Chondrocyte (in vitro differentiated cells): ENCODE data around the gene PRL. TPM values are rescaled to one million over a fixed set of nuclear protein-coding genes. Genes with fewer than 3 reads are reported as not detected.

Experiments
- DNase-seq: peaks from one replicate; pipeline ENCODE4 v3.0.0; 2021; ENCODE audit warnings: mixed read lengths, low spot score
- H3K27ac Mint-ChIP-seq: one replicate; pipeline ENCODE4 v1.8.0; 2021; ENCODE audit warnings: mild to moderate bottlenecking, moderate library complexity, mixed read lengths; ENCODE audit not compliant: unreplicated experiment
- H3K27me3 Mint-ChIP-seq: 2 replicates; pipeline ENCODE4 v1.8.0; 2021; ENCODE audit warnings: low read depth, mixed read lengths
- H3K36me3 Mint-ChIP-seq: 2 replicates; pipeline ENCODE4 v1.8.0; 2021; ENCODE audit warnings: low read depth, mixed read lengths
- H3K4me1 Mint-ChIP-seq: 2 replicates; pipeline ENCODE4 v1.8.0; 2021; ENCODE audit warnings: low read depth, mild to moderate bottlenecking, mixed read lengths
- H3K4me3 Mint-ChIP-seq: one replicate; pipeline ENCODE4 v1.8.0; 2021; ENCODE audit warnings: mild to moderate bottlenecking, moderate library complexity, mixed read lengths; ENCODE audit not compliant: unreplicated experiment
- H3K9me3 Mint-ChIP-seq: 2 replicates; pipeline ENCODE4 v1.8.0; 2021; ENCODE audit warnings: low read depth, mixed read lengths
- CTCF ChIP-seq: fragments of 200-600 bp; sonication (generic); IDR thresholded peaks from 2 replicates; pipeline ENCODE4 v1.5.0; 2021; ENCODE audit warnings: antibody characterized with exemption, mild to moderate bottlenecking, moderate library complexity
- total RNA-seq: library from RNA; stranded (reverse); gene quantifications from 3 replicates; pipeline ENCODE4 v1.2.1, GENCODE V29; 2021

PRL gene
- total RNA-seq, 1 donor from 2014 or later = not detected

- H3K9me3 Mint-ChIP-seq = no peaks in the 10 kb centered on the region
- no peak overlapping the region for H3K27ac Mint-ChIP-seq
- no peaks in the 10 kb centered on the region for H3K27me3 Mint-ChIP-seq
- TF ChIP-seq CTCF = no peak
- peaks cover 6% of the 10 kb centered on the region for H3K4me1 Mint-ChIP-seq
- no peaks in the 10 kb centered on the region for H3K36me3 Mint-ChIP-seq
- no peak overlapping the region for H3K4me3 Mint-ChIP-seq
- no peak for DNase-seq
Observed at GRCh38 chr6:22298475-22298890, 1.6 kb upstream of the PRL start.

- DNase-seq = no peak
- Mint-ChIP-seq H3K27ac (no peak overlapping the region), H3K9me3 (no peaks in the 10 kb centered on the region), H3K4me3 (no peak overlapping the region), H3K27me3 (no peaks in the 10 kb centered on the region), H3K4me1 (peaks cover 6% of the 10 kb centered on the region), H3K36me3 (no peaks in the 10 kb centered on the region)
- TF ChIP-seq CTCF = no peak
Observed at GRCh38 chr6:22296067-22296466, 769 bp downstream of the PRL start.

- Mint-ChIP-seq H3K9me3 (no peaks in the 10 kb centered on the region), H3K27me3 (no peaks in the 10 kb centered on the region), H3K36me3 (no peaks in the 10 kb centered on the region), H3K4me1 (peaks cover 6% of the 10 kb centered on the region), H3K27ac (no peak overlapping the region), H3K4me3 (no peak overlapping the region)
- DNase-seq = no peak
- no peak for TF ChIP-seq CTCF
Observed at GRCh38 chr6:22295145-22295544, 1.7 kb downstream of the PRL start.

- Mint-ChIP-seq H3K27me3 (no peaks in the 10 kb centered on the region), H3K4me3 (no peak overlapping the region), H3K27ac (no peak overlapping the region), H3K4me1 (peaks cover 6% of the 10 kb centered on the region), H3K36me3 (no peaks in the 10 kb centered on the region), H3K9me3 (no peaks in the 10 kb centered on the region)
- no peak for TF ChIP-seq CTCF
- no peak for DNase-seq
Observed at GRCh38 chr6:22294301-22294700, 2.5 kb downstream of the PRL start.

- Mint-ChIP-seq H3K4me1 (no peaks in the 10 kb centered on the region), H3K27ac (no peak overlapping the region), H3K9me3 (no peaks in the 10 kb centered on the region), H3K4me3 (no peak overlapping the region), H3K36me3 (no peaks in the 10 kb centered on the region), H3K27me3 (no peaks in the 10 kb centered on the region)
- TF ChIP-seq CTCF = no peak
- no peak for DNase-seq
Observed at GRCh38 chr6:22290045-22290444, 6.8 kb downstream of the PRL start.
